HL-60 (cell line): ENCODE data around the gene TVP23C.

Source experiments
- DNase-seq, 2 experiments: peaks; one replicate each; pipeline ENCODE4 v3.0.0-alpha.2; 2010 to 2020; ENCODE audit warnings: low read depth in 1 of 2, low spot score in 1 of 2
- H3K27ac ChIP-seq: fragments of 250-450 bp; sonication (Bioruptor Pico); replicated peaks from 2 replicates; pipeline ENCODE4 v1.5.1; 2020; ENCODE audit warnings: mild to moderate bottlenecking, moderate library complexity
- H3K27me3 ChIP-seq: fragments of 250-450 bp; sonication (Bioruptor Pico); 2 replicates; pipeline ENCODE4 v1.5.1; 2021; ENCODE audit warnings: mild to moderate bottlenecking, moderate library complexity; ENCODE audit not compliant: insufficient read depth, poor library complexity, severe bottlenecking
- H3K4me3 ChIP-seq: replicated peaks from 2 replicates; pipeline ENCODE4 v1.5.1; 2011; ENCODE audit warnings: mild to moderate bottlenecking, control low read depth, low read length; ENCODE audit not compliant: insufficient read depth
- GABPA ChIP-seq: IDR thresholded peaks from 2 replicates; pipeline ENCODE4 v1.6.1; 2012; ENCODE audit warnings: low read depth
- POLR2AphosphoS5 ChIP-seq: IDR thresholded peaks from 2 replicates; pipeline ENCODE4 v1.6.1; 2012; ENCODE audit warnings: low read depth
- SPI1 ChIP-seq: IDR thresholded peaks from 2 replicates; pipeline ENCODE4 v1.6.1; 2012; ENCODE audit warnings: low read depth, mild to moderate bottlenecking, borderline replicate concordance
- TF ChIP-seq, protein P1 (sequence below): IDR thresholded peaks from one replicate; pipeline ENCODE4 v1.5.1; 2011; ENCODE audit warnings: low read length, control low read depth, inconsistent platforms; ENCODE audit not compliant: insufficient read depth
- TF ChIP-seq, protein P2 (sequence below): IDR thresholded peaks from 2 replicates; pipeline ENCODE4 v1.6.1; 2012; ENCODE audit warnings: low read depth; ENCODE audit not compliant: insufficient replicate concordance

TVP23C gene

GRCh38 chr17:15472891-15473290, 90.4 kb downstream of the TVP23C start:
- H3K27ac ChIP-seq = no peak overlapping the region
- H3K4me3 ChIP-seq = no peak overlapping the region
- no peaks in the 10 kb centered on the region for H3K27me3 ChIP-seq
- TF ChIP-seq, protein P1, sequence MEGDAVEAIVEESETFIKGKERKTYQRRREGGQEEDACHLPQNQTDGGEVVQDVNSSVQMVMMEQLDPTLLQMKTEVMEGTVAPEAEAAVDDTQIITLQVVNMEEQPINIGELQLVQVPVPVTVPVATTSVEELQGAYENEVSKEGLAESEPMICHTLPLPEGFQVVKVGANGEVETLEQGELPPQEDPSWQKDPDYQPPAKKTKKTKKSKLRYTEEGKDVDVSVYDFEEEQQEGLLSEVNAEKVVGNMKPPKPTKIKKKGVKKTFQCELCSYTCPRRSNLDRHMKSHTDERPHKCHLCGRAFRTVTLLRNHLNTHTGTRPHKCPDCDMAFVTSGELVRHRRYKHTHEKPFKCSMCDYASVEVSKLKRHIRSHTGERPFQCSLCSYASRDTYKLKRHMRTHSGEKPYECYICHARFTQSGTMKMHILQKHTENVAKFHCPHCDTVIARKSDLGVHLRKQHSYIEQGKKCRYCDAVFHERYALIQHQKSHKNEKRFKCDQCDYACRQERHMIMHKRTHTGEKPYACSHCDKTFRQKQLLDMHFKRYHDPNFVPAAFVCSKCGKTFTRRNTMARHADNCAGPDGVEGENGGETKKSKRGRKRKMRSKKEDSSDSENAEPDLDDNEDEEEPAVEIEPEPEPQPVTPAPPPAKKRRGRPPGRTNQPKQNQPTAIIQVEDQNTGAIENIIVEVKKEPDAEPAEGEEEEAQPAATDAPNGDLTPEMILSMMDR = no peak
- TF ChIP-seq POLR2AphosphoS5 (no peak), SPI1 (no peak), GABPA (no peak)
- TF ChIP-seq, protein P2, sequence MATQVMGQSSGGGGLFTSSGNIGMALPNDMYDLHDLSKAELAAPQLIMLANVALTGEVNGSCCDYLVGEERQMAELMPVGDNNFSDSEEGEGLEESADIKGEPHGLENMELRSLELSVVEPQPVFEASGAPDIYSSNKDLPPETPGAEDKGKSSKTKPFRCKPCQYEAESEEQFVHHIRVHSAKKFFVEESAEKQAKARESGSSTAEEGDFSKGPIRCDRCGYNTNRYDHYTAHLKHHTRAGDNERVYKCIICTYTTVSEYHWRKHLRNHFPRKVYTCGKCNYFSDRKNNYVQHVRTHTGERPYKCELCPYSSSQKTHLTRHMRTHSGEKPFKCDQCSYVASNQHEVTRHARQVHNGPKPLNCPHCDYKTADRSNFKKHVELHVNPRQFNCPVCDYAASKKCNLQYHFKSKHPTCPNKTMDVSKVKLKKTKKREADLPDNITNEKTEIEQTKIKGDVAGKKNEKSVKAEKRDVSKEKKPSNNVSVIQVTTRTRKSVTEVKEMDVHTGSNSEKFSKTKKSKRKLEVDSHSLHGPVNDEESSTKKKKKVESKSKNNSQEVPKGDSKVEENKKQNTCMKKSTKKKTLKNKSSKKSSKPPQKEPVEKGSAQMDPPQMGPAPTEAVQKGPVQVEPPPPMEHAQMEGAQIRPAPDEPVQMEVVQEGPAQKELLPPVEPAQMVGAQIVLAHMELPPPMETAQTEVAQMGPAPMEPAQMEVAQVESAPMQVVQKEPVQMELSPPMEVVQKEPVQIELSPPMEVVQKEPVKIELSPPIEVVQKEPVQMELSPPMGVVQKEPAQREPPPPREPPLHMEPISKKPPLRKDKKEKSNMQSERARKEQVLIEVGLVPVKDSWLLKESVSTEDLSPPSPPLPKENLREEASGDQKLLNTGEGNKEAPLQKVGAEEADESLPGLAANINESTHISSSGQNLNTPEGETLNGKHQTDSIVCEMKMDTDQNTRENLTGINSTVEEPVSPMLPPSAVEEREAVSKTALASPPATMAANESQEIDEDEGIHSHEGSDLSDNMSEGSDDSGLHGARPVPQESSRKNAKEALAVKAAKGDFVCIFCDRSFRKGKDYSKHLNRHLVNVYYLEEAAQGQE = no peak
- no peak for DNase-seq

- DNase-seq = no peak
- TF ChIP-seq, protein P1 = no peak
- TF ChIP-seq, protein P2 = no peak
- TF ChIP-seq GABPA (no peak), POLR2AphosphoS5 (no peak), SPI1 (no peak)
- no peak overlapping the region for H3K4me3 ChIP-seq
- no peak overlapping the region for H3K27ac ChIP-seq
- no peaks in the 10 kb centered on the region for H3K27me3 ChIP-seq
These were observed 92.7 kb downstream of the TVP23C start for GRCh38 chr17:15470536-15470935.

DNA sequence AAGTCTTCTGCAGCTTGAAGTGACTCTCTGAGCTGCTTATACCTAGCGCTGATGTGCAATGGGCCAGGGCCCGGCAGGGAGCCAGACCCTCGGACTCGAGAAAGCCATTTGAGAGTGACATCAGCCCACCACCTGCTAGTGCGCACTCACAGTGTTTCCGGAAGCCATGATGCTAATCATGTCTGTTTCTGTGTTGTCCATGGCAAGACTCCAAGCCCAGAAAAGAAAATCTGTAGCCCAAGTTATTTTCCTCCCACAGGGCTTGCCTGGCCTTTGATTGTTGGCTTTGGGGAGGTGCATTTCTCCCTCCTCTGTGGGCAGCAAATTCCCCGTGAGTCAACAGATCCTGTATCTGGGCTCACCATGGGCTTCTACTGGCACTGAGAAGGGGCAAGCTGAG, 94.0 kb downstream of the TVP23C start:
- Histone ChIP-seq H3K27me3 (no peaks in the 10 kb centered on the region), H3K4me3 (no peak overlapping the region), H3K27ac (no peak overlapping the region)
- DNase-seq = no peak
- TF ChIP-seq POLR2AphosphoS5 (no peak), SPI1 (no peak), GABPA (no peak)
- TF ChIP-seq, protein P1 = no peak
- TF ChIP-seq, protein P2 = no peak
